GM12878 (cell line): ENCODE measurements around the gene TRMT44. TPM values are rescaled to one million over a fixed set of nuclear protein-coding genes. Genes with fewer than 3 reads are reported as not detected.

Experiments
- ATAC-seq: fragments of 200-7000 bp; cut with Tn5 transposase; 3 replicates; pipeline ENCODE4 v1.9.1; 2020; ENCODE audit warnings: mild to moderate bottlenecking, moderate library complexity
- BruUV-seq: library from RNA; stranded (reverse); fragments of 400-500 nt; replicated peaks from 2 replicates; lab custom pipeline; 2021; lab: Mats Ljungman, UMichigan
- CTCF ChIA-PET: fragments of 300-600 bp; sonication (Branson Sonifier 250); formaldehyde crosslinking; extraction: SDS; loops from one replicate; lab custom pipeline; 2021; ENCODE audit warnings: inconsistent platforms; lab: Yijun Ruan, JAX
- POLR2A ChIA-PET: fragments of 350-600 bp; formaldehyde crosslinking; extraction: SDS; loops from one replicate; lab custom pipeline; 2021; ENCODE audit warnings: inconsistent platforms; lab: Charles Lee
- RAD21 ChIA-PET: fragments of 300-600 bp; sonication (Branson Sonifier 250); formaldehyde crosslinking; loops from one replicate; lab custom pipeline; 2023; ENCODE audit warnings: antibody characterized with exemption; ENCODE audit not compliant: unreplicated experiment; lab: Charles Lee
- SMC1A ChIA-PET: fragments of 300-600 bp; sonication (Branson Sonifier 250); formaldehyde crosslinking; loops from one replicate; lab custom pipeline; 2023; ENCODE audit not compliant: unreplicated experiment, uncharacterized antibody; lab: Charles Lee
- DNase-seq: peaks from one replicate; pipeline ENCODE4 v3.0.0-alpha.2; 2011; ENCODE audit warnings: low read depth, low spot score
- FAIRE-seq: peaks from 3 replicates; lab custom pipeline; 2011; peaks lifted over from hg19 to GRCh38; lab: Jason Lieb, UNC
- H2AFZ ChIP-seq: 2 replicates; pipeline ENCODE4 v1.6.0; 2011; ENCODE audit warnings: low read depth, low read length, control low read depth; ENCODE audit not compliant: control insufficient read depth
- H3K27ac ChIP-seq: 2 replicates; pipeline ENCODE4 v1.5.1; 2011; ENCODE audit warnings: control low read depth; ENCODE audit not compliant: control insufficient read depth, insufficient read depth
- H3K27me3 ChIP-seq, 2 experiments: replicated peaks in 1 of 2; 2 replicates each; pipeline versions ENCODE4 v1.6.0 to v1.6.1; 2011; ENCODE audit warnings: low read length in 1 of 2; ENCODE audit not compliant: control insufficient read depth in 2 of 2, insufficient read depth in 2 of 2
- H3K36me3 ChIP-seq, 2 experiments: 2 replicates each; pipeline ENCODE4 v1.5.1; 2011; ENCODE audit warnings: low read length in 1 of 2; ENCODE audit not compliant: control insufficient read depth in 2 of 2, insufficient read depth in 2 of 2
- H3K4me1 ChIP-seq: 2 replicates; pipeline ENCODE4 v1.6.1; 2011; ENCODE audit warnings: mild to moderate bottlenecking, low read length, moderate library complexity, mixed read lengths; ENCODE audit not compliant: control insufficient read depth, insufficient read depth
- H3K4me2 ChIP-seq: 2 replicates; pipeline ENCODE4 v1.6.0; 2011; ENCODE audit warnings: control low read depth; ENCODE audit not compliant: control insufficient read depth, insufficient read depth
- H3K4me3 ChIP-seq: fragments of 200-600 bp; sonication (generic); 2 replicates; pipeline ENCODE4 v1.5.1; 2016
- H3K79me2 ChIP-seq: 2 replicates; pipeline ENCODE4 v1.6.0; 2011; ENCODE audit warnings: low read length; ENCODE audit not compliant: control insufficient read depth, insufficient read depth
- H3K9ac ChIP-seq: 2 replicates; pipeline ENCODE4 v1.8.0; 2011; ENCODE audit warnings: low read length, control low read depth, mixed read lengths; ENCODE audit not compliant: control insufficient read depth, insufficient read depth
- H3K9me3 ChIP-seq: replicated peaks from 3 replicates; pipeline ENCODE4 v1.5.1; 2011; ENCODE audit warnings: mild to moderate bottlenecking, low read length; ENCODE audit not compliant: control insufficient read depth, insufficient read depth
- H4K20me1 ChIP-seq: 2 replicates; pipeline ENCODE4 v1.6.0; 2011; ENCODE audit not compliant: control insufficient read depth, insufficient read depth
- BRCA1 ChIP-seq: IDR thresholded peaks from 2 replicates; pipeline ENCODE4 v1.6.1; 2011; ENCODE audit warnings: low read depth, low read length, improper control_type of control experiment
- CREB1 ChIP-seq: IDR thresholded peaks from 2 replicates; pipeline ENCODE4 v1.6.1; 2012; ENCODE audit warnings: low read depth, mild to moderate bottlenecking, inconsistent platforms
- CREM ChIP-seq: IDR thresholded peaks from 2 replicates; pipeline ENCODE4 v1.6.1; 2014; ENCODE audit warnings: antibody characterized with exemption, low read depth
- ESRRA ChIP-seq: IDR thresholded peaks from 2 replicates; pipeline ENCODE4 v1.6.1; 2012; ENCODE audit warnings: mild to moderate bottlenecking, low read length, improper control_type of control experiment
- JUNB ChIP-seq: IDR thresholded peaks from 2 replicates; pipeline ENCODE4 v1.6.1; 2016; ENCODE audit warnings: antibody characterized with exemption, mild to moderate bottlenecking
- KAT2A ChIP-seq: conservative IDR thresholded peaks from 2 replicates; pipeline ENCODE4 v1.6.1; 2011; ENCODE audit warnings: low read depth, low read length; ENCODE audit not compliant: control insufficient read depth
- MTA2 ChIP-seq: fragments of 450-650 bp; IDR thresholded peaks from 2 replicates; pipeline ENCODE4 v1.6.1; 2016; ENCODE audit warnings: low read depth, mild to moderate bottlenecking, moderate library complexity
- MYC ChIP-seq: IDR thresholded peaks from 2 replicates; pipeline ENCODE4 v1.6.1; 2011; ENCODE audit warnings: mild to moderate bottlenecking, low read length, moderate library complexity, inconsistent platforms; ENCODE audit not compliant: insufficient read depth, insufficient replicate concordance, insufficient read length, severe bottlenecking
- NKRF ChIP-seq: fragments of 450-650 bp; conservative IDR thresholded peaks from 2 replicates; pipeline ENCODE4 v1.6.1; 2017; ENCODE audit warnings: mild to moderate bottlenecking, moderate library complexity
- RCOR1 ChIP-seq: conservative IDR thresholded peaks from 2 replicates; pipeline ENCODE4 v1.6.1; 2012; ENCODE audit warnings: low read depth, low read length, improper control_type of control experiment
- RFX5 ChIP-seq: IDR thresholded peaks from 2 replicates; pipeline ENCODE4 v1.6.1; 2011; ENCODE audit warnings: low read depth, low read length, improper control_type of control experiment
- SUZ12 ChIP-seq: fragments of 200-600 bp; sonication (generic); IDR thresholded peaks from one replicate; pipeline ENCODE4 v1.6.1; 2018; ENCODE audit warnings: antibody characterized with exemption, mild to moderate bottlenecking; ENCODE audit not compliant: unreplicated experiment
- TARDBP ChIP-seq: IDR thresholded peaks from 2 replicates; pipeline ENCODE4 v1.6.1; 2016; ENCODE audit warnings: borderline replicate concordance
- TCF12 ChIP-seq: IDR thresholded peaks from 2 replicates; pipeline ENCODE4 v1.6.1; 2011; ENCODE audit warnings: low read depth, mild to moderate bottlenecking, low read length
- WGBS: methylation state at CpG from one replicate; pipeline ENCODE4 v1.1.6; 2016; ENCODE audit warnings: low lambda C conversion rate; ENCODE audit not compliant: insufficient replicate concordance, insufficient coverage; ENCODE audit errors: missing lambda C conversion rate; 5-methylcytosine and 5-hydroxymethylcytosine counted together
- in situ Hi-C: fragments of 300-500 bp; cut with MboI; formaldehyde crosslinking; loops from 9 replicates; pipeline ENCODE4 v1.14.3; 2018; ENCODE audit warnings: mixed read lengths
- intact Hi-C: fragments of 100-400 bp; cut with micrococcal nuclease; formaldehyde crosslinking; loops from one replicate; pipeline ENCODE4 v1.14.2; 2022; ENCODE audit not compliant: unreplicated experiment
- polyA plus RNA-seq, 11 experiments: library from polyadenylated mRNA; depleted of rRNA in 4 of 11; unstranded in 6 of 11; stranded (reverse) in 5 of 11; fragments of >200 nt; fragmentation: Nextera tagmentation in 4 of 11; fragmentation: Illumina TruSeq in 1 of 11; extraction: Ambion mirVana in 4 of 11; extraction: Trizol in 1 of 11; gene quantifications; 1 replicate in 1 of 11; 2 replicates in 10 of 11; pipeline versions ENCODE4 v1.2.1 to v1.2.3, GENCODE V29; 2011 to 2016; ENCODE audit warnings: inconsistent platforms in 2 of 11, missing spikeins in 2 of 11, low read depth in 1 of 11
- total RNA-seq, 4 experiments: library from RNA; depleted of rRNA in 3 of 4; stranded (reverse); fragments of >200 nt in 3 of 4; fragmentation: Illumina TruSeq in 1 of 4; extraction: Trizol in 1 of 4; gene quantifications; 2 replicates each; pipeline versions ENCODE4 v1.2.1 to v1.2.3, GENCODE V29; 2013 to 2021
- TF ChIP-seq, protein P1 (sequence below): fragments of 450-650 bp; IDR thresholded peaks from 2 replicates; pipeline ENCODE4 v1.6.1; 2017; ENCODE audit warnings: antibody characterized with exemption, mild to moderate bottlenecking, moderate library complexity
- TF ChIP-seq, protein P2 (sequence below): fragments of 450-650 bp; IDR thresholded peaks from 2 replicates; pipeline ENCODE4 v1.6.1; 2017; ENCODE audit warnings: mild to moderate bottlenecking, moderate library complexity

Gene TRMT44
- total and polyA plus RNA-seq, 10 of the 15 experiments (the other 5 are each of a cell fraction or from before 2014, with no cell fraction given) = 1.3 to 18.5 (median 10.1) TPM

GRCh38 chr4:8394806-8395205 is 45.8 kb upstream of the TRMT44 start:
- in situ Hi-C loops = no loop called here
- BruUV-seq = no TSS peak
- H3K9ac ChIP-seq = no peak overlapping the region
- no peak overlapping the region for H2AFZ ChIP-seq
- no peaks in the 10 kb centered on the region for H4K20me1 ChIP-seq
- ChIA-PET RAD21 (no interaction called here), POLR2A (no interaction called here), CTCF (interaction anchor here (4.1 kb wide), 1 partner anchor 8 kb away, joined by 15 read pairs; no protein-coding TSS in a partner anchor)
- no peaks in the 10 kb centered on the region for H3K27me3 ChIP-seq
- DNase-seq (no peak), ATAC-seq (no peak), FAIRE-seq (no peak)
- 100% methylated on average over 12 of the region's 12 CpGs for WGBS
- H3K36me3 ChIP-seq = peaks cover 0 to 7% of the 10 kb centered on the region in 2 experiments; a peak in 2 of 4 replicates
- intact Hi-C loops = no loop called here
- peaks cover 14% of the 10 kb centered on the region for H3K4me1 ChIP-seq
- H3K4me2 ChIP-seq = no peak overlapping the region
- no peak for TF ChIP-seq ESRRA
- TF ChIP-seq NKRF = no peak
- no peak for TF ChIP-seq JUNB
- TF ChIP-seq, protein P1, sequence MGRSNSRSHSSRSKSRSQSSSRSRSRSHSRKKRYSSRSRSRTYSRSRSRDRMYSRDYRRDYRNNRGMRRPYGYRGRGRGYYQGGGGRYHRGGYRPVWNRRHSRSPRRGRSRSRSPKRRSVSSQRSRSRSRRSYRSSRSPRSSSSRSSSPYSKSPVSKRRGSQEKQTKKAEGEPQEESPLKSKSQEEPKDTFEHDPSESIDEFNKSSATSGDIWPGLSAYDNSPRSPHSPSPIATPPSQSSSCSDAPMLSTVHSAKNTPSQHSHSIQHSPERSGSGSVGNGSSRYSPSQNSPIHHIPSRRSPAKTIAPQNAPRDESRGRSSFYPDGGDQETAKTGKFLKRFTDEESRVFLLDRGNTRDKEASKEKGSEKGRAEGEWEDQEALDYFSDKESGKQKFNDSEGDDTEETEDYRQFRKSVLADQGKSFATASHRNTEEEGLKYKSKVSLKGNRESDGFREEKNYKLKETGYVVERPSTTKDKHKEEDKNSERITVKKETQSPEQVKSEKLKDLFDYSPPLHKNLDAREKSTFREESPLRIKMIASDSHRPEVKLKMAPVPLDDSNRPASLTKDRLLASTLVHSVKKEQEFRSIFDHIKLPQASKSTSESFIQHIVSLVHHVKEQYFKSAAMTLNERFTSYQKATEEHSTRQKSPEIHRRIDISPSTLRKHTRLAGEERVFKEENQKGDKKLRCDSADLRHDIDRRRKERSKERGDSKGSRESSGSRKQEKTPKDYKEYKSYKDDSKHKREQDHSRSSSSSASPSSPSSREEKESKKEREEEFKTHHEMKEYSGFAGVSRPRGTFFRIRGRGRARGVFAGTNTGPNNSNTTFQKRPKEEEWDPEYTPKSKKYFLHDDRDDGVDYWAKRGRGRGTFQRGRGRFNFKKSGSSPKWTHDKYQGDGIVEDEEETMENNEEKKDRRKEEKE = no peak
- TF ChIP-seq, protein P2, sequence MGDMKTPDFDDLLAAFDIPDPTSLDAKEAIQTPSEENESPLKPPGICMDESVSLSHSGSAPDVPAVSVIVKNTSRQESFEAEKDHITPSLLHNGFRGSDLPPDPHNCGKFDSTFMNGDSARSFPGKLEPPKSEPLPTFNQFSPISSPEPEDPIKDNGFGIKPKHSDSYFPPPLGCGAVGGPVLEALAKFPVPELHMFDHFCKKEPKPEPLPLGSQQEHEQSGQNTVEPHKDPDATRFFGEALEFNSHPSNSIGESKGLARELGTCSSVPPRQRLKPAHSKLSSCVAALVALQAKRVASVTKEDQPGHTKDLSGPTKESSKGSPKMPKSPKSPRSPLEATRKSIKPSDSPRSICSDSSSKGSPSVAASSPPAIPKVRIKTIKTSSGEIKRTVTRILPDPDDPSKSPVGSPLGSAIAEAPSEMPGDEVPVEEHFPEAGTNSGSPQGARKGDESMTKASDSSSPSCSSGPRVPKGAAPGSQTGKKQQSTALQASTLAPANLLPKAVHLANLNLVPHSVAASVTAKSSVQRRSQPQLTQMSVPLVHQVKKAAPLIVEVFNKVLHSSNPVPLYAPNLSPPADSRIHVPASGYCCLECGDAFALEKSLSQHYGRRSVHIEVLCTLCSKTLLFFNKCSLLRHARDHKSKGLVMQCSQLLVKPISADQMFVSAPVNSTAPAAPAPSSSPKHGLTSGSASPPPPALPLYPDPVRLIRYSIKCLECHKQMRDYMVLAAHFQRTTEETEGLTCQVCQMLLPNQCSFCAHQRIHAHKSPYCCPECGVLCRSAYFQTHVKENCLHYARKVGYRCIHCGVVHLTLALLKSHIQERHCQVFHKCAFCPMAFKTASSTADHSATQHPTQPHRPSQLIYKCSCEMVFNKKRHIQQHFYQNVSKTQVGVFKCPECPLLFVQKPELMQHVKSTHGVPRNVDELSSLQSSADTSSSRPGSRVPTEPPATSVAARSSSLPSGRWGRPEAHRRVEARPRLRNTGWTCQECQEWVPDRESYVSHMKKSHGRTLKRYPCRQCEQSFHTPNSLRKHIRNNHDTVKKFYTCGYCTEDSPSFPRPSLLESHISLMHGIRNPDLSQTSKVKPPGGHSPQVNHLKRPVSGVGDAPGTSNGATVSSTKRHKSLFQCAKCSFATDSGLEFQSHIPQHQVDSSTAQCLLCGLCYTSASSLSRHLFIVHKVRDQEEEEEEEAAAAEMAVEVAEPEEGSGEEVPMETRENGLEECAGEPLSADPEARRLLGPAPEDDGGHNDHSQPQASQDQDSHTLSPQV = no peak
- TF ChIP-seq MTA2 = no peak
- TF ChIP-seq BRCA1 = no peak
- TF ChIP-seq CREM = no peak
- TF ChIP-seq TCF12 = no peak
- no peak for TF ChIP-seq RFX5
- no peak for TF ChIP-seq RCOR1
- no peak for TF ChIP-seq TARDBP
- TF ChIP-seq KAT2A = no peak
- no peak for TF ChIP-seq CREB1
- TF ChIP-seq SUZ12 = no peak
- TF ChIP-seq MYC = no peak
- TF ChIP-seq, all 136 proteins: peak for 0
- SMC1A ChIA-PET = no interaction called here
- H3K27ac ChIP-seq = no peak overlapping the region
- 0 out of 3 replicates have a peak, but pooled peaks cover 2% of the 10 kb centered on the region for H3K9me3 ChIP-seq
- no peaks in the 10 kb centered on the region for H3K79me2 ChIP-seq
- no peak overlapping the region for H3K4me3 ChIP-seq
